Neutrophil (primary cell): Measurements from ENCODE around the gene ZBTB9.

Experiments
- H3K27ac ChIP-seq: fragments of 200-600 bp; sonication (generic); 2 replicates; pipeline ENCODE4 v1.5.1; 2016; ENCODE audit warnings: mild to moderate bottlenecking, moderate library complexity
- H3K27me3 ChIP-seq: fragments of 200-600 bp; sonication (generic); 2 replicates; pipeline ENCODE4 v1.6.0; 2016; ENCODE audit warnings: mild to moderate bottlenecking
- H3K36me3 ChIP-seq: fragments of 200-600 bp; sonication (generic); 2 replicates; pipeline ENCODE4 v1.5.1; 2017
- H3K4me1 ChIP-seq, 2 experiments: fragments of 200-600 bp in 1 of 2; sonication (generic) in 1 of 2; 1 replicate in 1 of 2; 2 replicates in 1 of 2; pipeline versions ENCODE4 v1.5.1 to v1.6.1; 2013 to 2016; ENCODE audit warnings: low read depth in 1 of 2, low read length in 1 of 2, mild to moderate bottlenecking in 1 of 2, moderate library complexity in 1 of 2; ENCODE audit not compliant: control insufficient read depth in 1 of 2, insufficient read depth in 1 of 2
- H3K4me3 ChIP-seq, 2 experiments: fragments of 200-600 bp in 1 of 2; sonication (generic) in 1 of 2; 1 replicate in 1 of 2; 2 replicates in 1 of 2; pipeline ENCODE4 v1.5.1; 2013 to 2016; ENCODE audit warnings: low read depth in 1 of 2, low read length in 1 of 2, mild to moderate bottlenecking in 1 of 2, moderate library complexity in 1 of 2
- H3K9me3 ChIP-seq: fragments of 200-600 bp; sonication (generic); 2 replicates; pipeline ENCODE4 v1.5.1; 2016
- CTCF ChIP-seq: fragments of 200-600 bp; sonication (generic); IDR thresholded peaks from 2 replicates; pipeline ENCODE4 v1.5.1; 2016; ENCODE audit warnings: antibody characterized with exemption

ZBTB9 gene

DNA sequence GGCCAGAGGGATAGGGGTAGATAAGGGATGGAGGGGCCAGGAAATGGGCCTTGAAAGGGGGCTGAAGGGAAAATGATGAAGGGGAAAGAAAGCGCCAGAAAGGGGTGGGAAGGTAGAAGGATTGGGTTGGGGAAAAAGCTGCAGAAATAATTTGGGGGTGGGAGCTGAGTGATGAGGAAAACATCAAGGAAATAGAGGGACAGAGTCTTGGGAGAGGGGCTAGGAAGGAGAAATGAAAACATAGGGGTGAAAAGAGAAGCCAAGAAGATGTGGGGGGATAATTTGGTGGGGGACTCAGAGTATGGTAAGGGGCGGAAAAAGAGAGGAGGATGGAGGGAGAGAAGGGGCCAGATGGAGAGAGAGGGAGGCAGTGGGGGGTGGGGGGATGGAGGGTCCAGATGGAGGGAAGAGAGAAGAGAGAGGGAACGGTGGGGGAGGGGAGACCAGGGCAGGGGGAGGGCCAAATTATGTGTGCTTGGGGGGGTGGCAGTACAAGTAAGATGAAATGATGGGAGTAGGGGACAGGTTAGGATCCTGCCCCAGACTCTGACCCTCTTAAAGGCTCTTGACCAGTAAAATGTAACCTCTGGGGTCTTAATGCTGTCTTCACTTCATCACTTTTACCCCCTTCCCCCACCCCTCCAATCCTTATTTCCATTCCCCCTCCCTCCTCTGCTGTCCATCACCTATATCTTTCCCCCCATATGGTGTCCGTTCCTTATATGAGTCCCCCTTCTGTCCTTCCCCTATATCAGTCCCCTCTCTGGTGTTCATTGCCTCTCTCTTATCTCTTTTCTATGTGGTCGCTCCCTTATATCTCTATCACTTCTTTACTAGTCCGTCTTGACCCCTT is 33.7 kb upstream of the ZBTB9 start:
- Histone ChIP-seq H3K27me3 (peaks cover 41% of the 10 kb centered on the region), H3K27ac (no peak overlapping the region), H3K4me1 (peaks cover 29 to 31% of the 10 kb centered on the region in 2 experiments), H3K9me3 (no peaks in the 10 kb centered on the region), H3K36me3 (peaks cover 5% of the 10 kb centered on the region), H3K4me3 (no peak overlapping the region)
- TF ChIP-seq CTCF = no peak

- TF ChIP-seq CTCF = no peak
- H3K9me3 ChIP-seq = no peaks in the 10 kb centered on the region
- peaks cover 45% of the 10 kb centered on the region for H3K27me3 ChIP-seq
- no peaks in the 10 kb centered on the region for H3K36me3 ChIP-seq
- no peak overlapping the region for H3K4me3 ChIP-seq
- H3K4me1 ChIP-seq = peaks cover 35% of the 10 kb centered on the region in 2 experiments
- H3K27ac ChIP-seq = no peak overlapping the region
These were observed 33.1 kb upstream of the ZBTB9 start for GRCh38 chr6:33421344-33421643.

DNA sequence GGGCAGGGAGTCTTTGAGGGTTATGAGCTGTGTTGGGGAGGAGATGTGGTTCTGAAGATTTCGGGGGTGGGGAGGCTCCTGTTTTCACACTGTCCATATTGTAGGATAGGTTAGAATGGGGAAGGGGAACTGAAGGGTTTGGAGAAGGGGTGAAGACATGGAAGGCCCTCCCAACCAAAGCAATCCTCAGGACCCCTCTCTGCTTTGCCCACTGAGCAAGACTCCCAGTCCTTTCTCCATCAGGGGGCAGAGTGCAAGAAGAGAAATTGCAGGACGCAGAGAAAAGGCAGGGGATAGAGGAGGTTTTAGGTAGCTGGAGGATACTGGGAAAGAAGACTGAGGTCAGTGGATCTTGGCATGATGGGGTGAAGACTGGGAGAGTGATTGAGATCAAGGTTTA is 30.6 kb upstream of the ZBTB9 start:
- no peak for TF ChIP-seq CTCF
- Histone ChIP-seq H3K4me3 (no peak overlapping the region), H3K4me1 (peaks cover 33 to 39% of the 10 kb centered on the region in 2 experiments)

GRCh38 chr6:33424855-33425667 is 29.3 kb upstream of the ZBTB9 start:
- Histone ChIP-seq H3K27me3 (peaks cover 70% of the 10 kb centered on the region), H3K36me3 (no peaks in the 10 kb centered on the region), H3K4me1 (peaks cover 30 to 37% of the 10 kb centered on the region in 2 experiments), H3K27ac (peak overlapping the region; percentile 53), H3K9me3 (no peaks in the 10 kb centered on the region), H3K4me3 (peak overlapping the region; percentile 57 to 80)
- TF ChIP-seq CTCF = no peak

More for the DNA sequence above, 30.6 kb upstream of the ZBTB9 start:
- Histone ChIP-seq H3K27me3 (peaks cover 67% of the 10 kb centered on the region), H3K27ac (no peak overlapping the region), H3K9me3 (no peaks in the 10 kb centered on the region), H3K36me3 (no peaks in the 10 kb centered on the region)

DNA sequence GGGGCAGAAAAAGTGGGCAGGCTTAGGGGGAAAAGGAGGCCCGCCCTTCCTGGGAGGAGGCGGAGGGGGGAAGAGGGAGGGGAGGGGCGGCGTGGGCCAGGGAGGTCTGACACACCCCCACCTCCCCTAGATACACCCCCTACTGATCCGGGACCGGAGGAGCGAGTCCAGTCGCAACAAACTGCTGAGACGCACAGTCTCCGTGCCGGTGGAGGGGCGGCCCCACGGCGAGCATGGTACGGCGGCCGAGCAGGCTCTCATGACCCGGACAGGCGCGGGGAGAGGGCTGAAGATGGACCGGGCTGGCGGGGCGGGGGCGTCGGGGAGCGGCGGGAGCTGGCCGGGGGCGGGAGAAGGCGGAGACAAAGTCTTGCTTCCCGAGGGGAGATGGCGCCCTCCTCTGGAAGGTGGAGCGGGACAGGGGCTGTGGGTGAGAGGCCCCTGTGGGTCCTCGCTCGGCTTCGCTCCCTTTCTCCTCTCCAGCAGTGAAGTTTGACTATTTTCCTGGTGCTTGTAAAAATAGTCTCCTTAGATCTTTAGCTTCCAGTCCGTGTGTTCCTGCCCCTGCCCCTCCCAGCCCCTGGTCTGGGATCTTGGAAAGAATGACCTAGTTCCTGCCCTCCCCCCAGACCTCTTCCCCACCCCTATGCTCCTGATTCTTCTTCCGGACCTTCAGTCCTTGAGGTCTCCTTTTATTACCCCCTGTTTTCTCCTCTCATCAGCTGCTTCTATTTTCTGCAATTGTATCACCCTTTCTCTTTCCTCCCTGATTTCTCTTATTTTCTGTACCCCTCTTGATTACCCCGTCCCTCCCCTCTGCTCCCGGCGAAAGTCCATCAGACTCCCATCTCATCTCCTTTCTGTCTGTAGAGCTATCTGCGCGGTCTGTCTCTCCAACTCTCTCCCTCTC is 28.5 kb upstream of the ZBTB9 start:
- H3K27ac ChIP-seq = peak overlapping the region; percentile 53
- peaks cover 32 to 41% of the 10 kb centered on the region in 2 experiments for H3K4me1 ChIP-seq
- H3K36me3 ChIP-seq = no peaks in the 10 kb centered on the region
- H3K4me3 ChIP-seq = peak overlapping the region; percentile 57 to 80
- peaks cover 64% of the 10 kb centered on the region for H3K27me3 ChIP-seq
- TF ChIP-seq CTCF = peak; percentile 47
- H3K9me3 ChIP-seq = no peaks in the 10 kb centered on the region
